H1 (cell line): ENCODE measurements around the gene BRD2. TPM values are rescaled to one million over a fixed set of nuclear protein-coding genes. Genes with fewer than 3 reads are reported as not detected.

Experiments
- CTCF ChIA-PET: fragments of 300-600 bp; sonication (Branson Sonifier 250); formaldehyde crosslinking; loops from one replicate; lab custom pipeline; 2021; ENCODE audit not compliant: partially characterized antibody; lab: Charles Lee
- POLR2A ChIA-PET: fragments of 300-600 bp; sonication (Branson Sonifier 250); formaldehyde crosslinking; loops from one replicate; lab custom pipeline; 2021; ENCODE audit warnings: inconsistent platforms; ENCODE audit not compliant: partially characterized antibody; lab: Charles Lee
- DNase-seq, 2 experiments: peaks; one replicate each; pipeline versions ENCODE4 v3.0.0 to v3.0.0-alpha.2; 2010 to 2022; ENCODE audit warnings: low spot score in 2 of 2, low read depth in 1 of 2, mixed read lengths in 1 of 2
- FAIRE-seq: peaks from 2 replicates; lab custom pipeline; 2011; peaks lifted over from hg19 to GRCh38; lab: Jason Lieb, UNC
- H2AFZ ChIP-seq: 2 replicates; pipeline ENCODE4 v1.8.1; 2012; ENCODE audit warnings: low read length, inconsistent platforms
- H2AK5ac ChIP-seq: 2 replicates; pipeline ENCODE4 v1.6.1; 2013; ENCODE audit warnings: low read depth, low read length
- H2BK120ac ChIP-seq: replicated peaks from 2 replicates; pipeline ENCODE3; 2013; ENCODE audit warnings: low read depth, low read length, inconsistent platforms
- H2BK12ac ChIP-seq: 2 replicates; pipeline ENCODE4 v1.6.1; 2013; ENCODE audit warnings: low read depth, low read length
- H2BK15ac ChIP-seq: 2 replicates; pipeline ENCODE4 v1.6.1; 2013; ENCODE audit warnings: low read length
- H2BK20ac ChIP-seq: 2 replicates; pipeline ENCODE4 v1.6.1; 2013; ENCODE audit warnings: low read length
- H2BK5ac ChIP-seq: 2 replicates; pipeline ENCODE4 v1.6.1; 2013; ENCODE audit warnings: low read depth, low read length
- H3K14ac ChIP-seq: 2 replicates; pipeline ENCODE4 v1.6.1; 2013; ENCODE audit warnings: inconsistent platforms; ENCODE audit not compliant: insufficient read length
- H3K18ac ChIP-seq: 2 replicates; pipeline ENCODE4 v1.6.1; 2013; ENCODE audit warnings: low read length; ENCODE audit errors: extremely low read depth
- H3K23ac ChIP-seq: 2 replicates; pipeline ENCODE4 v1.6.1; 2013; ENCODE audit warnings: inconsistent platforms; ENCODE audit not compliant: insufficient read length
- H3K23me2 ChIP-seq: 2 replicates; pipeline ENCODE4 v1.6.1; 2013; ENCODE audit warnings: low read depth, low read length
- H3K27ac ChIP-seq: 2 replicates; pipeline ENCODE4 v1.6.1; 2011; ENCODE audit warnings: low read depth, low read length, inconsistent platforms
- H3K27me3 ChIP-seq, 4 experiments: replicated peaks in 1 of 4; 1 replicate in 1 of 4; 2 replicates in 3 of 4; pipeline versions ENCODE4 v1.6.1 to v1.8.1; 2011 to 2013; ENCODE audit warnings: low read length in 3 of 4, mild to moderate bottlenecking in 3 of 4, inconsistent platforms in 2 of 4, mixed read lengths in 2 of 4, moderate library complexity in 1 of 4; ENCODE audit not compliant: control insufficient read depth in 3 of 4, insufficient read depth in 3 of 4; ENCODE audit errors: extremely low read depth in 1 of 4
- H3K36me3 ChIP-seq, 4 experiments: 2 replicates each; pipeline versions ENCODE4 v1.6.1 to v1.8.1; 2011 to 2013; ENCODE audit warnings: mild to moderate bottlenecking in 4 of 4, low read length in 3 of 4, moderate library complexity in 2 of 4, control low read depth in 1 of 4, inconsistent platforms in 1 of 4; ENCODE audit not compliant: insufficient read depth in 4 of 4, control insufficient read depth in 2 of 4
- H3K4ac ChIP-seq: replicated peaks from 2 replicates; pipeline ENCODE3; 2013; ENCODE audit warnings: low read length, low read depth, mixed read lengths, inconsistent platforms; ENCODE audit not compliant: insufficient read length
- H3K4me1 ChIP-seq, 4 experiments: replicated peaks in 1 of 4; 1 replicate in 1 of 4; 2 replicates in 3 of 4; pipeline versions ENCODE4 v1.6.1 to v1.8.1; 2011 to 2013; ENCODE audit warnings: low read length in 3 of 4, inconsistent platforms in 2 of 4, mixed read lengths in 1 of 4; ENCODE audit not compliant: insufficient read depth in 4 of 4, control insufficient read depth in 3 of 4
- H3K4me2 ChIP-seq, 2 experiments: 2 replicates each; pipeline versions ENCODE4 v1.6.1 to v1.8.1; 2011 to 2013; ENCODE audit warnings: low read depth in 2 of 2, low read length in 2 of 2, control low read depth in 1 of 2, inconsistent platforms in 1 of 2, mild to moderate bottlenecking in 1 of 2; ENCODE audit not compliant: insufficient read depth in 1 of 2
- H3K4me3 ChIP-seq, 4 experiments: fragments of 200-600, 300-600 bp in 1 of 4; sonication (generic), shearing (Covaris generic), sonication (Bioruptor Twin) in 1 of 4; 2 replicates each; pipeline versions ENCODE4 v1.5.1 to v1.8.1; 2011 to 2016; ENCODE audit warnings: low read length in 4 of 4, low read depth in 3 of 4, control low read depth in 2 of 4, inconsistent platforms in 2 of 4, mild to moderate bottlenecking in 2 of 4, mixed read lengths in 1 of 4, moderate library complexity in 1 of 4; ENCODE audit not compliant: insufficient read depth in 2 of 4; ENCODE audit errors: extremely low read depth in 1 of 4
- H3K56ac ChIP-seq: replicated peaks from 2 replicates; pipeline ENCODE3; 2013; ENCODE audit warnings: low read depth, mild to moderate bottlenecking, mixed read lengths, low read length, inconsistent platforms; ENCODE audit not compliant: insufficient read length
- H3K79me1 ChIP-seq: 2 replicates; pipeline ENCODE4 v1.6.1; 2013; ENCODE audit warnings: low read depth, low read length, control low read depth
- H3K79me2 ChIP-seq, 2 experiments: 2 replicates each; pipeline versions ENCODE4 v1.6.1 to v1.8.1; 2012 to 2013; ENCODE audit warnings: low read length in 2 of 2, mild to moderate bottlenecking in 2 of 2, inconsistent platforms in 1 of 2; ENCODE audit not compliant: insufficient read depth in 2 of 2, control insufficient read depth in 1 of 2
- H3K9ac ChIP-seq, 4 experiments: replicated peaks in 1 of 4; 1 replicate in 1 of 4; 2 replicates in 3 of 4; pipeline versions ENCODE4 v1.6.1 to v1.8.1; 2011 to 2013; ENCODE audit warnings: low read depth in 3 of 4, low read length in 3 of 4, control low read depth in 2 of 4, mild to moderate bottlenecking in 2 of 4, moderate library complexity in 2 of 4, inconsistent platforms in 1 of 4; ENCODE audit errors: extremely low read depth in 1 of 4
- H3K9me3 ChIP-seq, 2 experiments: 2 replicates each; pipeline versions ENCODE4 v1.6.1 to v1.8.1; 2012 to 2013; ENCODE audit warnings: mild to moderate bottlenecking in 2 of 2, moderate library complexity in 2 of 2, control low read depth in 1 of 2, inconsistent platforms in 1 of 2, low read depth in 1 of 2, low read length in 1 of 2, mixed read lengths in 1 of 2; ENCODE audit not compliant: insufficient read depth in 2 of 2
- H4K20me1 ChIP-seq, 2 experiments: replicated peaks in 1 of 2; 2 replicates each; pipeline versions ENCODE3 to v1.8.1; 2011 to 2013; ENCODE audit warnings: inconsistent platforms in 2 of 2, low read length in 2 of 2, mild to moderate bottlenecking in 1 of 2; ENCODE audit not compliant: insufficient read depth in 2 of 2, control insufficient read depth in 1 of 2
- H4K5ac ChIP-seq: 2 replicates; pipeline ENCODE4 v1.6.1; 2013; ENCODE audit warnings: low read length, low read depth, mixed read lengths, inconsistent platforms; ENCODE audit not compliant: insufficient read length
- H4K8ac ChIP-seq: 2 replicates; pipeline ENCODE4 v1.8.0; 2013; ENCODE audit warnings: mild to moderate bottlenecking, moderate library complexity, low read length, inconsistent platforms; ENCODE audit not compliant: insufficient read depth; ENCODE audit errors: extremely low read depth
- H4K91ac ChIP-seq: replicated peaks from 2 replicates; pipeline ENCODE3; 2013; ENCODE audit warnings: low read length, mixed read lengths, inconsistent platforms; ENCODE audit not compliant: insufficient read length
- CTBP2 ChIP-seq: IDR thresholded peaks from 2 replicates; pipeline ENCODE4 v1.7.0; 2011; ENCODE audit warnings: borderline replicate concordance, mild to moderate bottlenecking, moderate library complexity, mixed read lengths, low read length; ENCODE audit not compliant: insufficient read depth, insufficient read length
- EZH2 ChIP-seq: fragments of 200-600 bp; sonication (generic); IDR thresholded peaks from 2 replicates; pipeline ENCODE4 v1.7.1; 2012; ENCODE audit warnings: low read depth, mild to moderate bottlenecking, moderate library complexity, low read length, inconsistent platforms; ENCODE audit not compliant: severe bottlenecking
- GTF2F1 ChIP-seq: IDR thresholded peaks from 2 replicates; pipeline ENCODE4 v1.6.1; 2012; ENCODE audit warnings: low read depth, low read length, improper control_type of control experiment, borderline replicate concordance
- SIN3A ChIP-seq, 2 experiments: IDR thresholded peaks in 1 of 2; conservative IDR thresholded peaks in 1 of 2; 2 replicates each; pipeline ENCODE4 v1.6.1; 2011 to 2012; ENCODE audit warnings: low read length in 2 of 2, improper control_type of control experiment in 1 of 2, low read depth in 1 of 2, mild to moderate bottlenecking in 1 of 2
- SP1 ChIP-seq: IDR thresholded peaks from 2 replicates; pipeline ENCODE4 v1.6.1; 2011; ENCODE audit warnings: low read depth, low read length
- WGBS, 2 experiments: shearing (Covaris generic) in 1 of 2; methylation state at CpG; one replicate each; pipeline versions ENCODE4 v1.1.6 to v1.1.7; 2013 to 2015; ENCODE audit warnings: low lambda C conversion rate in 2 of 2, mixed read lengths in 2 of 2, inconsistent platforms in 1 of 2, low coverage in 1 of 2, missing lambda C conversion rate in 1 of 2; ENCODE audit not compliant: insufficient replicate concordance in 2 of 2, insufficient coverage in 1 of 2, insufficient read length in 1 of 2; ENCODE audit errors: extremely low coverage in 1 of 2, missing lambda C conversion rate in 1 of 2; 5-methylcytosine and 5-hydroxymethylcytosine counted together
- polyA plus RNA-seq, 7 experiments: library from polyadenylated mRNA; depleted of rRNA in 3 of 7; stranded (reverse) in 5 of 7; unstranded in 2 of 7; fragments of >200 nt in 5 of 7; fragments of 200-250 nt in 2 of 7; gene quantifications; 1 replicate in 5 of 7; 2 replicates in 1 of 7; 4 replicates in 1 of 7; pipeline versions ENCODE4 v1.2.1 to v1.2.3, GENCODE V29; 2011 to 2013; ENCODE audit warnings: missing spikeins in 2 of 7, mixed read lengths in 2 of 7
- total RNA-seq: library from RNA; stranded (reverse); fragmentation: NEBNext Ultra II Directional; extraction: Animal tissue kit (Norgen Biotek cat#: 25700); gene quantifications from 2 replicates; pipeline ENCODE4 v1.2.1, GENCODE V29; 2021
- TF ChIP-seq, protein P1 (sequence below): IDR thresholded peaks from 2 replicates; pipeline ENCODE4 v1.6.1; 2011; ENCODE audit warnings: low read depth, mild to moderate bottlenecking, low read length; ENCODE audit not compliant: insufficient read depth

Gene BRD2
- total and polyA plus RNA-seq, 2 of the 8 experiments (the other 6 are each of a cell fraction or from before 2014, with no cell fraction given): 132 to 185 TPM

GRCh38 chr6:32968867-32969684 is 682 bp downstream of the BRD2 start:
- Histone ChIP-seq H2AFZ (no peak overlapping the region), H3K23ac (peak overlapping the region; percentile 93), H3K9me3 (no peaks in the 10 kb centered on the region; a peak in 2 of 4 replicates), H2BK120ac (peak overlapping the region; percentile 99), H4K5ac (peak overlapping the region; percentile 99), H2BK15ac (peak overlapping the region; percentile 92; the same call in 1 of the 2 replicates), H3K18ac (peak overlapping the region; percentile 100), H3K27ac (peak overlapping the region; percentile 99), H4K20me1 (peaks cover 16 to 19% of the 10 kb centered on the region in 2 experiments), H3K36me3 (peaks cover 4 to 21% (median 9%) of the 10 kb centered on the region in 4 experiments; a peak in 5 of 8 replicates), H3K4me1 (peaks cover 0 to 5% (median under 1%) of the 10 kb centered on the region in 4 experiments; a peak in 3 of 7 replicates), H2AK5ac (peak overlapping the region; percentile 100), H4K91ac (peak overlapping the region; percentile 99), H2BK12ac (peak overlapping the region; percentile 100), H3K23me2 (peaks cover 15% of the 10 kb centered on the region), H4K8ac (peak overlapping the region; percentile 100), H3K79me1 (no peaks in the 10 kb centered on the region; the same call in 1 of the 2 replicates), H3K4me3 (peak overlapping the region; percentile 90 to 99 (median 98)), H2BK5ac (peak overlapping the region; percentile 100), H2BK20ac (peak overlapping the region; percentile 72; the same call in 1 of the 2 replicates), H3K14ac (peak overlapping the region; percentile 100), H3K27me3 (no peaks in the 10 kb centered on the region), H3K9ac (peak overlapping the region; percentile 96 to 100 (median 100)), H3K56ac (peak overlapping the region; percentile 98), H3K4ac (peak overlapping the region; percentile 100), H3K79me2 (peaks cover 22 to 72% of the 10 kb centered on the region in 2 experiments), H3K4me2 (peak overlapping the region; percentile 75 to 76)
- peak; percentile 87 to 90 for DNase-seq
- ChIA-PET CTCF (interaction anchor here (0.6 to 14.6 kb wide), 5 partner anchors 14 to 198 kb away, joined by 3 to 168 read pairs (median 5); partner anchors contain the start of gene HLA-DMA), POLR2A (interaction anchor here (0.6 to 33.3 kb wide), 32 partner anchors 3 to 792 kb away, joined by 3 to 1158 read pairs (median 4); partner anchors contain the start of genes B3GALT4, BRD2, HLA-DMA and HLA-DMB)
- WGBS, 2 experiments: 4% methylated on average over 25 of the region's 40 CpGs; no CpG with 5 or more reads in 1 of the 2 experiments
- FAIRE-seq: no peak
- TF ChIP-seq SIN3A (conservative IDR thresholded peaks at IDR 0.05 in 1 of 2, IDR thresholded peaks at IDR 0.05 in 1 of 2; ENCODE audit: low read depth in 1 of 2, low read length in 2 of 2): 0 out of 4 replicates have a peak, but pooled peaks have one; percentile 42 to 57
- peak; percentile 9; the same call in 1 of the 2 replicates for TF ChIP-seq SP1
- peak; percentile 19; the same call in 1 of the 2 replicates for TF ChIP-seq GTF2F1
- peak; percentile 47 for TF ChIP-seq CTBP2
- no peak for TF ChIP-seq EZH2
- TF ChIP-seq, protein P1, sequence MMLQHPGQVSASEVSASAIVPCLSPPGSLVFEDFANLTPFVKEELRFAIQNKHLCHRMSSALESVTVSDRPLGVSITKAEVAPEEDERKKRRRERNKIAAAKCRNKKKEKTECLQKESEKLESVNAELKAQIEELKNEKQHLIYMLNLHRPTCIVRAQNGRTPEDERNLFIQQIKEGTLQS: peak; percentile 54; the same call in 1 of the 2 replicates
